GM15510 (cell line): ENCODE results near the gene DIP2C.

Experiments
- POLR2A ChIP-seq: IDR thresholded peaks from 3 replicates; pipeline ENCODE4 v1.6.1; 2011; ENCODE audit warnings: borderline replicate concordance; ENCODE audit not compliant: insufficient read length; ENCODE audit errors: extremely low read depth

The DIP2C gene

DNA sequence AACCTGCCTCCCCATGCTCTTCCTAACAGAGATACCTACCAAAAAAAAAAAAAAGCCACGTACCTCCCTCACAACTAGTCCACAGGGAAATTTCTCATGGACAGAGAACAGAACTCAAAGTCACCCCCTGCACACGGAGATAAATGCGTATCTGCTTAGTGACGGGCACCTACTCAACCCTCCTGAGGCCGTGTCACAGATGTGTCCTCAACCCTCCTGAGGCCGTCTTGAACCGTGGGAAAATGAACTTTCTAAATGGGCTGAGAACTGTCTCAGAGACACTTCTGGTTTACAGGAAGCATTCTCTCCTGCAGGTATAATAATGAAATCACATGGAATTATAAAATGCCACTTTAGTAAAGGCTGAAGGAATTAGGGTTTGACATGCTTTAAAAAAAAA, 155.9 kb downstream of the DIP2C start:
- no peak for TF ChIP-seq POLR2A

DNA sequence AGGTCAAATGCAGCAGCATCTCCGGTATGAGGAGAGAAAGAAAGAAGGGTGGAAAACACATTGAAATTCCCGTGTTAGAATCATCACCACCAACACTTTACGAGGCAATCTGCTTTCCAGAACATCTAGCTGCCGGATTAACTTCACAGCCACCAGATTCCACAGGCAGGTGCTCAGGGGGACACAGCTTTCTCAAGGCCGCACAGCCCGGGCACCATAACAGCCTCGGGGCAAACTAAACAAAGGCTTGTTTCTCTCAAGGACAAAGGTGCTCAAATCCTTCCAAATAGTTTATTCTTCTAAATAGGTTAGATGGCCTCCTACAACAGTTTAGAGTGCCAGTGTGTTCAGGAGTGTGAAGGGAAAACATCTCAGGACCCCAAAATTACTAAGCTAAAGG, 156.3 kb downstream of the DIP2C start:
- TF ChIP-seq POLR2A, result no peak

DNA sequence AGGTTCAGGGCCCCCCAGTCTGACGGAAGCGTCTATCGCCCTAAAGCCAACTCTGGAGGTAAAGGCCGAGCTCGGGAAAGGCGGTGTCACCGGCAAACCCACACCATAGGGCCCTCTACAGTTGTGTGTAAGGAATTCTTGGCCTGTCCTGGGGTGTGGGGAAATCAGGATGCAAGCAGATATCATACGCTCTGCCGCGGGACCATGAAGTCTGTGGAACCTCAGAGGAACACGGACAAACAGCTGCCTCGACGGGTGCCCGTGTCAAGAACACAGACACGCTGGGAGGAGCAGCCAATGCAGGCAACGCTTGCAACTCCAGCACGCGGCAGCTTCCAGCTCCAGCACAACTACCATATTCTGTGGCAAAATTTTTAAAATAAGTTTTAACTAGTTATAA, 157.9 kb downstream of the DIP2C start:
- TF ChIP-seq POLR2A, result no peak

DNA sequence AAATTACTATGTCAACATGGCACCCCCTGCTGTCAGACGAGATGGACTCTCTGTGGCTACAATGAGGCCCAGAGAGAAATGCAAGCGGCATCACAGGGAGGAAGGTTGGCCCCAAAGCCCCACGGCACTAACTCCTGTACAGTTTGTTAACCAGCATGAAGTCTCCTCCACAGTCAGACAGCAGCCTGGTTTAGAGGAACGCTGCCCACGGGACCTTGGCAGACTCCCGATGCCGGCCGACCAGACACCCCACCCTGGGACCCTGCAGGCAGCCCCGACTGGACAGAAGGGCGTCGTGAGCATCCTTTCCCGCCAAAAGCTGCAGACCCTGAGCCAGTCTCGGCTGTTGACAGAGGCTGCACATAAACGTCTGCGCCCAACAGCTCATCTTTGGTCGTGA, 158.8 kb downstream of the DIP2C start:
- no peak for TF ChIP-seq POLR2A

DNA sequence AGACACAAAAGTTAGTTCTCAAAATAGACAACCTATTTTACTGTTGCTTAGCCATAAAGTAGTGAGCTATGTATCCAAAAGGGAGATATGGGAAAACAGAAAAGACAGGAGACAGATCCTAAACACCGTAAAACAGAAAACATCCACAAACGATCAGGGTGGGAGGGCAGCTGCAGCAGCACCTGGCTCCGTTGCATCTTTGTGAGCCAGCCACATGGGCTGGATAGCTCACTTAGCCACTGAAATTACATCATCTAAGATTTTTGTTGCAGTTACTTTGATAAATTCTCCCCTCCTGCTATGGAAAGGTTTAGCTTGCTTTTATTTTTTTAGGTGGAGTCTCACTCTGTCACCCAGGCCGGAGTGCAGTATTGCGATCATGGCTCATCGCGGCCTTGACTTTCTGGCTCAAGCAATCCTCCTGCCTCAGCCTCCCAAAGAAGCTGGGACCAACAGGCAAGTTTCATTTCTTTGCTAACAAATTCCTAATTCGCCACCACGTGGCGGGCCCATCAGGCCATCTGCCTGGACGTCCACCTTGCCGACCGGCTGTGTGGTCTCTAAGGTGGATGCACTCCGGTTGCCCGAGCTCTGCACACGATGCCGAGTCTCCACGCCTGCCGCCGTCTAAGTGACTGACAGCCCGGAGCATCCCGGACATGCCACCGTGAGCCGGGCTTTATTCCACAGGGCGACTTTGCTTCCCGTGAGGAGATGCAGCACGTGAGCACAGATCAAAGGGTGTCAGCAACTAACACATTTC, 159.8 kb downstream of the DIP2C start:
- no peak for TF ChIP-seq POLR2A

- no peak for TF ChIP-seq POLR2A
Observed at GRCh38 chr10:528173-529165, 161.0 kb downstream of the DIP2C start.

- TF ChIP-seq POLR2A, result no peak
Observed at GRCh38 chr10:527416-527815, 162.1 kb downstream of the DIP2C start.

DNA sequence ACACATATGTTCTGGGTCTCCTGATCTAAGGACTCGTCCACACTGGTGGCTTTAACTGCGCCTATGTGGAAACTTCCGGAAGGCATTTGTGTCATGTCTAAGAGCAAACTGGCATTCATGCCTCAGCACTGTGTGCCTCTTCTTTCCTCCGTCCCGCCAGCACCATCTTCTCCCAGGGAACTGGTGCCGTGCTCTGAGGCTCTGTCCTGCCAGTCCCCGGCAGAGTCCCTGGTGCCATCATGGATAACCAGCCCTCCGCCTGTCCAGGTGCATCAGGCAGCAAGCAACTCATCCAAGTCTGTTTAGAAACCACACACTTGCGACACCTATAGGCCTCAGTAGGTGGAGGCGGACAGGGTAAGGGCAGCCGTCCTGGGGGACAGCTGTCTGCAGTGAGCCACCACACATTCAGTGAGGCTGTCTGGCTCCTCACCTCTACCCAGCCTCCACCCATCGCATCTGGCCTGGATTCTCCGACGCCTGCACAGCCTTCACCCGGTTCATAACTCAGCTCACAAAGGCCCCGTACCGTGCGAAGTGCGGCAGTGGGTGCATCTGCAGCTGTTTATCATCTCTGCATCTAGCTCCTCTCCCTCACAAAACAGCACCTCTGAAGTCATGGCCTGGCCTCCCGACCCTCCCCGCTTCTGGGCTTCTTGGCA, 162.7 kb downstream of the DIP2C start:
- no peak for TF ChIP-seq POLR2A

GRCh38 chr10:525565-526315, 163.7 kb downstream of the DIP2C start:
- no peak for TF ChIP-seq POLR2A

DNA sequence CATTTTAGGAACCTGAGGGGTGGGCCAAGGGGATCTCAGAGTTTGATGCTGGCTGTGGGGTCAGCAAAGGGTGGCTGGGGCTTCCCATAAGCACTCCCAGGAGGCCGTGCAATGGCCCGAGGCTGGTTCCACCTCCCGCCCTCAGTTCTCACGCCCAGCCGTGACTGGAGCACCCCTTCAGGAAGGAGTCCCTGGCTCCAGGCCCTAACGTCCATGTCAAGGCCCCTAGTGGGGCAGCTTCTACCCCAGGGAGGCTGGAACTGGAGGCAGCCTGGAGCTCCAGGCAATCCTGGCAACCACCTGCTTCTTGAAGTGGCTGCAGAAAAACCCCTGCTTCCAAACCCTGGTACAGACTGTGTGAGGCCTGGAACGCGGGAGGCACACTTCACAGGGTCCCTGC, 165.5 kb downstream of the DIP2C start:
- TF ChIP-seq POLR2A, result no peak

GRCh38 chr10:522350-522749, 167.1 kb downstream of the DIP2C start:
- TF ChIP-seq POLR2A, result no peak

DNA sequence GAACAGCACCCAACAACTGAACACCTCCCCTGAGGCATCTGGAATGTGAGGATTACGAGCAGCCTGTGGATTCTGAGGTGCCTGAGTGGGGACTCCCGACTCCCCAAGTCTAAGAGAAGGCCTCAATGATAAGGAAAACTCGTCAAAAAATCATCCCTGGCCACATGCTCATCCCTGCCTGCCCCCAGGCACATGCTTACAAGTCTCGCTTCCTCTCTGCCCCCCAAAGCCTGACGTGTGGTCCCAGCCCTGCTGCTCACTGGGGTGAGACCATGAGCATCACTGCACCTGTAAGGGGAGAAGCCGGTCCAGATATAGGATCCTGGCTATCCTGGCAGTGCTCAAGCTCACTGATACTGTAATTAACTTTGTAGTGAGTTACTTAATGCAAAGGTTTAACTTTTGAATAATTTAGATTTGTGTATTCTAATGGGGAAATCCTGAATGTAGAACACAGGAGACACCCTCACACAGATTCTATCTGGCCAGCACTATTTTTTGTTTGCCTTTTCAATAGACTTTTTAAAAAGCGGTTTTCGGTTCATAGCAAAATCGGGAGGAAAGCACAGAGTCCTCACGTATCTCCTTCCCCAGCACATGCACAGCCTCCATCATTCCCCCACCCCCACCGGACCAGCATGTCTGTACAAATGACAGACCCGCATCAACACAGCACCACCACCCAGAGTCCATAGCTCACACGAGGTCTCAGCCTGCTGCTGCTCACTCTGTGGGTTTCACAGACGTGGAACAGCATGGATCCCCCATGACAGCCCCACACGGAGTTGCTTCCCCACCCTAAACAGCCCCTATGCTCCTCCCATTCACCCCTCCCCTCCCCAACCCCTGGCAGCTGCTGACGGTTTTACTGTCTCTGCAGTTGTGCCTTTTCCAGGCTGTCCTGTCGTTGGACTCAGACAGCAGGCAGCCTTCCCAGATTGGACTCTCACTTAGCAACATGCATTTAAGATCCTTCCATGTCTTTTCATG, 167.9 kb downstream of the DIP2C start:
- TF ChIP-seq POLR2A, result no peak

- TF ChIP-seq POLR2A, result no peak
Observed at GRCh38 chr10:520402-520787, 169.1 kb downstream of the DIP2C start.
